HG03457 (cell line): ENCODE measurements around the gene YIPF4.
"Not testable (repeated sequence)": the region's sequence is repeated elsewhere in the genome, so short reads cannot be mapped to it uniquely, and the experiment has no call there.

Experiments
- ATAC-seq: cut with Tn5 transposase; IDR thresholded peaks from one replicate; pipeline ENCODE4 v1.9.1; 2021; ENCODE audit warnings: moderate number of reproducible peaks; ENCODE audit not compliant: unreplicated experiment

Gene YIPF4

GRCh38 chr2:32284321-32284720, 6.6 kb downstream of the YIPF4 start:
- no peak for ATAC-seq

GRCh38 chr2:32289165-32289999, 11.7 kb downstream of the YIPF4 start:
- no peak for ATAC-seq

- ATAC-seq, result no peak
Observed at GRCh38 chr2:32290000-32290339, 12.3 kb downstream of the YIPF4 start.

- no peak for ATAC-seq
Observed at GRCh38 chr2:32291746-32292145, 14.0 kb downstream of the YIPF4 start.

GRCh38 chr2:32293493-32293892, 15.8 kb downstream of the YIPF4 start:
- ATAC-seq, result not testable (repeated sequence)

- not testable (repeated sequence) for ATAC-seq
Observed at GRCh38 chr2:32293966-32294562, 16.4 kb downstream of the YIPF4 start.

- ATAC-seq, result no peak
Observed at GRCh38 chr2:32310577-32310976, 32.9 kb downstream of the YIPF4 start.

GRCh38 chr2:32314886-32315285, 37.2 kb downstream of the YIPF4 start:
- ATAC-seq, result no peak

GRCh38 chr2:32328679-32329078, 51.0 kb downstream of the YIPF4 start:
- ATAC-seq, result not testable (repeated sequence)

GRCh38 chr2:32329180-32329980, 51.7 kb downstream of the YIPF4 start:
- not testable (repeated sequence) for ATAC-seq

- no peak for ATAC-seq
Observed at GRCh38 chr2:32330136-32330535, 52.4 kb downstream of the YIPF4 start.

GRCh38 chr2:32342801-32343200, 65.1 kb downstream of the YIPF4 start:
- no peak for ATAC-seq

GRCh38 chr2:32350797-32351196, 73.1 kb downstream of the YIPF4 start:
- ATAC-seq, result not testable (repeated sequence)

- ATAC-seq, result no peak
Observed at GRCh38 chr2:32355976-32356680, 78.4 kb downstream of the YIPF4 start.

- peak; percentile 86 for ATAC-seq
Observed at GRCh38 chr2:32356681-32357317, 79.1 kb downstream of the YIPF4 start, which contains the start of gene BIRC6. Gene BIRC6, plus strand, starts transcription at chr2:32357023. Its CDS starts 139 bp downstream, at chr2:32357162.

GRCh38 chr2:32357318-32358110, 79.8 kb downstream of the YIPF4 start:
- ATAC-seq, result peak; percentile 2

GRCh38 chr2:32358111-32358482, 80.4 kb downstream of the YIPF4 start:
- ATAC-seq, result no peak

GRCh38 chr2:32360416-32360815, 82.7 kb downstream of the YIPF4 start:
- no peak for ATAC-seq

GRCh38 chr2:32362997-32363396, 85.3 kb downstream of the YIPF4 start:
- not testable (repeated sequence) for ATAC-seq

- peak; percentile 60 for ATAC-seq
Observed at GRCh38 chr2:32363597-32363996, 85.9 kb downstream of the YIPF4 start.
